Activated CD4-positive, alpha-beta T cell treated with anti-CD3 and anti-CD28 coated beads, Interleukin-10, Interleukin-2, amounts not matched to agents 100 ng/mL and 50 ng/mL, durations not matched to agents 16 hours and 8 hours (primary cell): ENCODE results near the gene PIR.

ENCODE experiments used
- DNase-seq: peaks from one replicate; pipeline ENCODE4 v3.0.0-alpha.2; 2020

The PIR gene

GRCh38 chrX:15416133-15416993 is 76.8 kb downstream of the PIR start:
- no peak for DNase-seq

GRCh38 chrX:15413101-15413500 is 80.0 kb downstream of the PIR start:
- no peak for DNase-seq

GRCh38 chrX:15410947-15411346 is 82.2 kb downstream of the PIR start:
- DNase-seq = no peak

- DNase-seq = no peak
Observed at GRCh38 chrX:15410430-15410829, 82.7 kb downstream of the PIR start.

GRCh38 chrX:15405846-15406245 is 87.3 kb downstream of the PIR start:
- no peak for DNase-seq

GRCh38 chrX:15404401-15405096 is 88.6 kb downstream of the PIR start:
- DNase-seq = no peak

GRCh38 chrX:15401378-15401777 is 91.8 kb downstream of the PIR start:
- no peak for DNase-seq

GRCh38 chrX:15399962-15400391 is 93.2 kb downstream of the PIR start:
- DNase-seq = no peak

GRCh38 chrX:15398874-15399273 is 94.3 kb downstream of the PIR start:
- no peak for DNase-seq

- DNase-seq = no peak
Observed at GRCh38 chrX:15395789-15396188, 97.3 kb downstream of the PIR start.

GRCh38 chrX:15391850-15392249 is 101.3 kb downstream of the PIR start:
- no peak for DNase-seq

- no peak for DNase-seq
Observed at GRCh38 chrX:15384304-15384703, 108.8 kb downstream of the PIR start, which contains the start of gene VEGFD. TSS of gene VEGFD (minus strand) at chrX:15384413. CDS start at chrX:15383946, 467 bp downstream.

- DNase-seq = no peak
Observed at GRCh38 chrX:15382813-15383212, 110.3 kb downstream of the PIR start.

- DNase-seq = no peak
Observed at GRCh38 chrX:15376956-15377355, 116.2 kb downstream of the PIR start.

GRCh38 chrX:15373976-15374375 is 119.2 kb downstream of the PIR start:
- DNase-seq = no peak

GRCh38 chrX:15366506-15367352 is 126.4 kb downstream of the PIR start:
- no peak for DNase-seq

GRCh38 chrX:15359701-15360100 is 133.4 kb downstream of the PIR start:
- DNase-seq = no peak

GRCh38 chrX:15358533-15358932 is 134.6 kb downstream of the PIR start:
- no peak for DNase-seq

- DNase-seq = no peak
Observed at GRCh38 chrX:15356444-15356843, 136.7 kb downstream of the PIR start.

- no peak for DNase-seq
Observed at GRCh38 chrX:15350329-15350996, 142.7 kb downstream of the PIR start.

GRCh38 chrX:15349046-15349445 is 144.1 kb downstream of the PIR start:
- peak; percentile 53 for DNase-seq

GRCh38 chrX:15345976-15346375 is 147.2 kb downstream of the PIR start:
- DNase-seq = no peak

GRCh38 chrX:15344106-15344505 is 149.0 kb downstream of the PIR start:
- DNase-seq = no peak
